ENCODE results near the gene KCNN4.

GRCh38 chr19:43811837-43812236, 31.1 kb upstream of the KCNN4 start:
- TF ChIP-seq CTCF (conservative IDR thresholded peaks at IDR 0.05), result no peak
- no peak for TF ChIP-seq EZH2 (IDR thresholded peaks at IDR 0.05; ENCODE audit: low read depth)
